Measurements from ENCODE around the gene SIM1. TPM values are rescaled to one million over a fixed set of nuclear protein-coding genes. Genes with fewer than 3 reads are reported as not detected.
"Not testable (repeated sequence)": the region's sequence is repeated elsewhere in the genome, so short reads cannot be mapped to it uniquely, and the experiment has no call there.

The SIM1 gene
- total RNA-seq, 2 experiments from 2014 or later = not detected

GRCh38 chr6:100363651-100364050 lies 101.1 kb downstream of the SIM1 start:
- TF ChIP-seq CTCF (IDR thresholded peaks at IDR 0.05) = no peak
- Mint-ChIP-seq H3K27ac (no peak overlapping the region), H3K4me3 (no peak overlapping the region), H3K27me3 (no peaks in the 10 kb centered on the region), H3K4me1 (ENCODE audit: low read depth) (no peaks in the 10 kb centered on the region), H3K9me3 (no peaks in the 10 kb centered on the region), H3K36me3 (ENCODE audit: low read depth) (no peaks in the 10 kb centered on the region)
- DNase-seq (no peak), ATAC-seq (ENCODE audit: poor library complexity) (no peak)
- Histone ChIP-seq H3K36me3 (ENCODE audit: insufficient read depth, low read length) (no peaks in the 10 kb centered on the region), H3K27ac (ENCODE audit: low read depth in 1 of 2, low read length in 2 of 2) (no peak overlapping the region), H3K27me3 (ENCODE audit: control insufficient read depth in 1 of 2, insufficient read depth in 2 of 2, low read length in 2 of 2) (no peaks in the 10 kb centered on the region), H3K4me3 (ENCODE audit: low read length) (no peak overlapping the region), H3K9me3 (ENCODE audit: control insufficient read depth in 1 of 2, insufficient read depth in 1 of 2, low read length in 2 of 2) (no peaks in the 10 kb centered on the region), H3K4me1 (ENCODE audit: insufficient read depth, low read length) (no peaks in the 10 kb centered on the region)
- intact Hi-C loops (cut with DNase I, micrococcal nuclease) = no loop called here
- CTCF ChIA-PET = interaction anchor here (1.0 kb wide), 1 partner anchor 23 kb away, joined by 3 read pairs; no protein-coding TSS in a partner anchor
- POLR2A ChIA-PET = no interaction called here

- DNase-seq; CTCF ChIA-PET; POLR2A ChIA-PET; H3K27ac ChIP-seq (ENCODE audit: low read depth in 1 of 2, low read length in 2 of 2); H3K9me3 ChIP-seq (ENCODE audit: control insufficient read depth in 1 of 2, insufficient read depth in 1 of 2, low read length in 2 of 2); H3K4me1 Mint-ChIP-seq (ENCODE audit: low read depth); H3K27me3 Mint-ChIP-seq; H3K4me3 ChIP-seq (ENCODE audit: low read length); H3K4me3 Mint-ChIP-seq; H3K4me1 ChIP-seq (ENCODE audit: insufficient read depth, low read length); H3K9me3 Mint-ChIP-seq; H3K27me3 ChIP-seq (ENCODE audit: control insufficient read depth in 1 of 2, insufficient read depth in 2 of 2, low read length in 2 of 2); ATAC-seq (ENCODE audit: poor library complexity); intact Hi-C loops (cut with DNase I, micrococcal nuclease); H3K36me3 ChIP-seq (ENCODE audit: insufficient read depth, low read length); H3K36me3 Mint-ChIP-seq (ENCODE audit: low read depth); H3K27ac Mint-ChIP-seq: not testable (repeated sequence)
These were observed 109.7 kb downstream of the SIM1 start for GRCh38 chr6:100354736-100355641.

GRCh38 chr6:100353276-100354015 lies 111.3 kb downstream of the SIM1 start:
- ChIA-PET POLR2A (no interaction called here), CTCF (no interaction called here)
- DNase-seq (no peak), ATAC-seq (ENCODE audit: poor library complexity) (no peak)
- TF ChIP-seq CTCF (IDR thresholded peaks at IDR 0.05) = no peak
- H3K27ac ChIP-seq (ENCODE audit: low read depth in 1 of 2, low read length in 2 of 2) = no peak overlapping the region
- H3K27me3 ChIP-seq (ENCODE audit: control insufficient read depth in 1 of 2, insufficient read depth in 2 of 2, low read length in 2 of 2) = no peaks in the 10 kb centered on the region
- no peaks in the 10 kb centered on the region for H3K36me3 ChIP-seq (ENCODE audit: insufficient read depth, low read length)
- Mint-ChIP-seq H3K27me3 (no peaks in the 10 kb centered on the region), H3K4me3 (no peak overlapping the region), H3K9me3 (no peaks in the 10 kb centered on the region), H3K4me1 (ENCODE audit: low read depth) (no peaks in the 10 kb centered on the region), H3K36me3 (ENCODE audit: low read depth) (no peaks in the 10 kb centered on the region), H3K27ac (no peak overlapping the region)
- H3K9me3 ChIP-seq (ENCODE audit: control insufficient read depth in 1 of 2, insufficient read depth in 1 of 2, low read length in 2 of 2) = peaks cover 0 to 5% of the 10 kb centered on the region in 2 experiments
- intact Hi-C loops (cut with DNase I, micrococcal nuclease) = no loop called here
- H3K4me3 ChIP-seq (ENCODE audit: low read length) = no peak overlapping the region
- no peaks in the 10 kb centered on the region for H3K4me1 ChIP-seq (ENCODE audit: insufficient read depth, low read length)
